Measurements from ENCODE around the gene ANKEF1.

GRCh38 chr20:10007158-10007557 is 27.6 kb upstream of the ANKEF1 start:
- TF ChIP-seq CTCF (IDR thresholded peaks at IDR 0.05; ENCODE audit: borderline replicate concordance, extremely low read depth, low read length, poor library complexity, severe bottlenecking) (no peak), EZH2 (IDR thresholded peaks at IDR 0.05; ENCODE audit: borderline replicate concordance, low read depth, low read length, severe bottlenecking) (no peak)

Data from DND-41 (cell line).